Measurements from ENCODE around the gene LIF.

The LIF gene

DNA sequence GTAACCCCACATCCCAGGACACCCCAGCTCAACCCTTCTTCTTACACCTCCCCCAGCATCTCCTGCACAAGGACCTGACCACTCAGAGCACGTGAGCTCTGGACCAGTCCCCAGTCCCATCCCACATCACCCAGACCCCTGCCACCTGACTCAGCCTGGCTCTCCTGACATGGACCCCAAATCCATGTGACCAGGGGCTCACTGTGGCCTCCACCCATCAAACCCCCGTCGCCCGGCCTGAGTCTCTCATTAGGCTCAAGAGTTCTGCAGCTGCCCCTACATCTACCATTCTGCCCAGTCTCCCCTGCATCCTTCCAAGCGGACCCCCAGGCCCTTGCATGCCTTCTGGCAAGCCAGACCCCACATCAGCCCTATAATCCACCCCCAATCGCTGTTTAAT is 1.9 kb upstream of the LIF start:
- Histone ChIP-seq H3K27ac (no peak overlapping the region), H3K4me1 (ENCODE audit: control insufficient read depth in 1 of 2, insufficient read depth in 1 of 2, low read depth in 1 of 2, low read length in 1 of 2) (peaks cover 69% of the 10 kb centered on the region in 2 experiments), H3K36me3 (no peaks in the 10 kb centered on the region), H3K9me3 (no peaks in the 10 kb centered on the region), H3K27me3 (peaks cover 47% of the 10 kb centered on the region), H3K4me3 (ENCODE audit: low read depth in 1 of 2, low read length in 1 of 2) (no peak overlapping the region)
- no peak for TF ChIP-seq CTCF (IDR thresholded peaks at IDR 0.05)

GRCh38 chr22:30247974-30248373 is 1.4 kb upstream of the LIF start:
- peaks cover 47% of the 10 kb centered on the region for H3K27me3 ChIP-seq
- H3K27ac ChIP-seq, result no peak overlapping the region
- no peaks in the 10 kb centered on the region for H3K36me3 ChIP-seq
- peaks cover 63 to 64% of the 10 kb centered on the region in 2 experiments for H3K4me1 ChIP-seq (ENCODE audit: control insufficient read depth in 1 of 2, insufficient read depth in 1 of 2, low read depth in 1 of 2, low read length in 1 of 2)
- H3K9me3 ChIP-seq, result no peaks in the 10 kb centered on the region
- TF ChIP-seq CTCF (IDR thresholded peaks at IDR 0.05), result no peak
- peak overlapping the region in 1 of 2 experiments; percentile 66 for H3K4me3 ChIP-seq (ENCODE audit: low read depth in 1 of 2, low read length in 1 of 2)

GRCh38 chr22:30247561-30247960 is 1.0 kb upstream of the LIF start:
- peak overlapping the region in 1 of 2 experiments; percentile 66 for H3K4me3 ChIP-seq (ENCODE audit: low read depth in 1 of 2, low read length in 1 of 2)
- H3K4me1 ChIP-seq (ENCODE audit: control insufficient read depth in 1 of 2, insufficient read depth in 1 of 2, low read depth in 1 of 2, low read length in 1 of 2), result peaks cover 59% of the 10 kb centered on the region in 2 experiments

GRCh38 chr22:30246814-30247376 is 336 bp upstream of the LIF start:
- H3K36me3 ChIP-seq, result no peaks in the 10 kb centered on the region
- H3K9me3 ChIP-seq, result no peaks in the 10 kb centered on the region
- H3K4me1 ChIP-seq (ENCODE audit: control insufficient read depth in 1 of 2, insufficient read depth in 1 of 2, low read depth in 1 of 2, low read length in 1 of 2), result peaks cover 53% of the 10 kb centered on the region in 2 experiments
- TF ChIP-seq CTCF (IDR thresholded peaks at IDR 0.05), result peak; percentile 1
- no peak overlapping the region for H3K27ac ChIP-seq
- H3K4me3 ChIP-seq (ENCODE audit: low read depth in 1 of 2, low read length in 1 of 2), result peak overlapping the region; percentile 63 to 66
- peaks cover 47% of the 10 kb centered on the region for H3K27me3 ChIP-seq

More at GRCh38 chr22:30247561-30247960, 1.0 kb upstream of the LIF start:
- H3K9me3 ChIP-seq, result no peaks in the 10 kb centered on the region
- H3K36me3 ChIP-seq, result no peaks in the 10 kb centered on the region
- peaks cover 47% of the 10 kb centered on the region for H3K27me3 ChIP-seq
- no peak for TF ChIP-seq CTCF (IDR thresholded peaks at IDR 0.05)
- no peak overlapping the region for H3K27ac ChIP-seq

DNA sequence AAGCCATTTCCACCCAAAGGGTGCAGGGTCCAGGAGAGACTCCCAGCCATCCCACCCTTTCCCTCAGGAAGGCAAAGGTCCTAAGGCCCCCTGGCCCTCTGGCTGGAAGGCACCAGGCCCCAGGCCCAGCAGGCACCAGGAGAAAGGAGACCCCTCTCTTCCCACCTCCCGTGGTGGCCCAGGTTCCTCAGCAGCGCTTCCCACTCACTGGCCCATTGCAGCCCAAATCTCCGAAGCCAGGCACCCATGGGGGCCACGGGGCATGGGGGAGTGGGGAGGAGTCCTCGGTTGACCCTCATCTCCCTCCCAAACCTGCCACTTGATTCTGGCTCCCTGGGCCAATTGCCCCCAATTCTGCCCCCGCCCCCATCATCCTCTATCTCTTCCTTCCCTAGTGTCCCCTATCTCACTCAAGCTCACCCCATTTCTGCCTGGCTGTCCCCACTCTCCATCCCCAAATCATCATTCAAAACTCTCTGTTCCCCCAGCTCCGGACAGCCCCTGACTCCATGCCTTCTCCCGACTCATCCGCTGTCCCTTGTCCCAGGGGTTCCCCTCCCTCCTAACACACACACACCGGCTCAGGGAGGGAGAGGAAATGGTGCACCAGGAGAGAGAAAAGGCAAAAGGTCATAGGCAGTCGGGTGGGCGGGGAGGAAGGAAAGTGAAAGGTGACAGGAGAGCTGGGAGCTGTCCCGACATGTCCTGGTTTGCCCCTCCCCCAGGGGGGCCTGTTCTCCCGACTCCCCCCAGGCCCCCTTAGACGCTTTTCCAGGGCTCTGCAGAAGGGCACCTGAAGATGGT is 1.2 kb downstream of the LIF start:
- Histone ChIP-seq H3K27me3 (peaks cover 47% of the 10 kb centered on the region), H3K36me3 (no peaks in the 10 kb centered on the region), H3K27ac (no peak overlapping the region), H3K4me1 (ENCODE audit: control insufficient read depth in 1 of 2, insufficient read depth in 1 of 2, low read depth in 1 of 2, low read length in 1 of 2) (peaks cover 38 to 40% of the 10 kb centered on the region in 2 experiments), H3K9me3 (no peaks in the 10 kb centered on the region), H3K4me3 (ENCODE audit: low read depth in 1 of 2, low read length in 1 of 2) (peak overlapping the region; percentile 63 to 66)
- TF ChIP-seq CTCF (IDR thresholded peaks at IDR 0.05), result no peak

All from neutrophil (primary cell).